A673 (cell line): ENCODE measurements around the gene GRHPR.

ENCODE experiments used
- CTCF ChIP-seq: fragments of 300-800, 200-600 bp; sonication (generic); conservative IDR thresholded peaks from 2 replicates; pipeline ENCODE4 v1.5.1; 2017; ENCODE audit warnings: low read depth, mild to moderate bottlenecking, antibody characterized with exemption, low read length, moderate library complexity, mixed read lengths
- EZH2 ChIP-seq: fragments of 200-600 bp; sonication (generic); IDR thresholded peaks from 2 replicates; pipeline ENCODE4 v1.6.1; 2017; ENCODE audit warnings: borderline replicate concordance, low read depth, mild to moderate bottlenecking, mixed read lengths, antibody characterized with exemption, low read length; ENCODE audit not compliant: poor library complexity, severe bottlenecking

GRCh38 chr9:37398464-37399025 lies 24.0 kb upstream of the GRHPR start:
- no peak for TF ChIP-seq EZH2
- no peak for TF ChIP-seq CTCF
